BLaER1 treated with 17β-estradiol and CSF1 and Interleukin-3, amounts not matched to agents 10 nM and 100 nM (cell line): ENCODE measurements around the gene PDE6D.
A peak's percentile ranks its signal among the peaks of the same experiment; 100 is the strongest.
"Not testable (repeated sequence)": the region's sequence is repeated elsewhere in the genome, so short reads cannot be mapped to it uniquely, and the experiment has no call there.

Experiments
- H3K27ac ChIP-seq, 11 experiments: shearing (Covaris generic); formaldehyde crosslinking; 2 replicates each; pipeline ENCODE4 v1.8.1; 2022
- H3K27me3 ChIP-seq, 11 experiments: shearing (Covaris generic); formaldehyde crosslinking; 2 replicates each; pipeline ENCODE4 v1.8.1; 2022
- H3K36me3 ChIP-seq, 11 experiments: shearing (Covaris generic); formaldehyde crosslinking; 2 replicates each; pipeline ENCODE4 v1.8.1; 2022
- H3K4me1 ChIP-seq, 10 experiments: shearing (Covaris generic); formaldehyde crosslinking; 2 replicates each; pipeline ENCODE4 v1.8.1; 2022
- H3K4me2 ChIP-seq, 11 experiments: shearing (Covaris generic); formaldehyde crosslinking; 2 replicates each; pipeline ENCODE4 v1.8.1; 2022
- H3K4me3 ChIP-seq, 10 experiments: shearing (Covaris generic); formaldehyde crosslinking; 2 replicates each; pipeline ENCODE4 v1.8.1; 2022
- H3K9ac ChIP-seq, 11 experiments: shearing (Covaris generic); formaldehyde crosslinking; 2 replicates each; pipeline ENCODE4 v1.8.1; 2022
- H3K9me3 ChIP-seq, 11 experiments: shearing (Covaris generic); formaldehyde crosslinking; replicated peaks in 1 of 11; 2 replicates each; pipeline ENCODE4 v1.8.1; 2022
- H4K20me1 ChIP-seq, 11 experiments: shearing (Covaris generic); formaldehyde crosslinking; 2 replicates each; pipeline ENCODE4 v1.8.1; 2022
- Cebpa-rat ChIP-seq, 11 experiments: shearing (Covaris generic); IDR thresholded peaks; 2 replicates each; pipeline ENCODE4 v1.8.1; 2022

PDE6D gene

DNA sequence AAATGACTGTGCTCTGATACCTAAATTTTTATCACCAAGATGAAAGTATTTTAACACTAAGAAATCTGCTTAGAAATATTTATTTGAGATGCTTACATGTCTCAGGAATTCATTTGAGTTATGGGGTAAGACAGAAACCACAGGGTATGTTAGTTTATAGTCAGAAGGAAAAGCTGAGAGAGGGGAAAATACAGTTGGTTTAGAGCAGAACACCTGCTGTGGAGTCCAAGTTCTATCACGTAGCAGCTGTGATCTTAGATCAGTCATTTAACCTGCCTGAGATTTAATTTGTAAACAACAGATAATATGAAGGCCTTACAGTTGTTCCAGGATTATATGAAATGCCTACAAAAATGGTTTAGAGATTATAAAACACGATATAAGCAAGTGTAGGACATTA lies 29.0 kb downstream of the PDE6D start:
- H3K36me3 ChIP-seq: peaks cover 0 to 10% (median 0%) of the 10 kb centered on the region in 11 experiments; a peak in 4 of 22 replicates
- TF ChIP-seq Cebpa-rat (IDR thresholded peaks at IDR 0.05): no peak
- H3K27me3 ChIP-seq: no peaks in the 10 kb centered on the region
- peaks cover 15 to 46% (median 28%) of the 10 kb centered on the region in 10 experiments for H3K4me1 ChIP-seq
- H3K4me3 ChIP-seq: no peak overlapping the region
- H3K27ac ChIP-seq: no peak overlapping the region
- H3K4me2 ChIP-seq: peak overlapping the region in 1 of 11 experiments; percentile 17; a peak in 1 of 22 replicates
- H3K9ac ChIP-seq: no peak overlapping the region
- peaks cover 0 to 8% (median 0%) of the 10 kb centered on the region in 11 experiments; a peak in 5 of 22 replicates for H4K20me1 ChIP-seq
- H3K9me3 ChIP-seq: peaks cover 0 to 9% (median 0%) of the 10 kb centered on the region in 11 experiments; a peak in 3 of 22 replicates

DNA sequence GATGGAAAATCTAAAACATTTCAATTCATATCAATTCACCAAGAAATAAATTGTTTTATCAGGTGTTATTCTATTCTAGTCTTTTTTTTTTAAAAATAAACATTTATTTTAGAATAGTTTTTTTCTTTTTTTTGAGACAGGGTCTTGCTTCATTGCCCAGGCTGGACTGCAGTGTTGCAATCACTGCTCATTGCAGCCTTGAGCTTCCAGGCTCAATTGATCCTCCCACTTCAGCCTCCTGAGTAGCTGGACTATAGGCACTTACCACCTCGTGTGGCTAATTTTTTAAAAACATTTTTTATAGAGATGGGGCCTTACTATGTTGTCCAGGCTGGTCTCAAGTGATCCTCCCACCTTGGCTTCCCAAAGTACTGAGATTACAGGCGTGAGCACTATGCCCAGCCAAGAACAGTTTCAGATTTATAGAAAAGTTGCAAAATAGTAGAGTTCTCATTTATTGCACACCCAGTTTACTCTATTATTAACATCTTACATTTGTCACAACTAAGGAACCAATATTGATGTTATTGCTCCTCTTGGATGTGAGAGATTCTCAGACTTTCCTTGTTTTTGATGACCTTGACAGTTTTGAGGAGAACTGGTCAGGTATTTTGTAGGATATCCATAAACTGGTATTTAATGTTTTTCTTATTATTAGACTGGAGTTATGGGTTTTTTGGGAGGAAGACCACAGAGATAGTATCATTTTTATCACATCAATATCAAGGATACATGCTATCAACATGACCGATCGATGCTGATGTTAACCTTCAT lies 29.9 kb downstream of the PDE6D start:
- H3K27me3 ChIP-seq: no peaks in the 10 kb centered on the region
- H4K20me1 ChIP-seq: peaks cover 0 to 8% (median 0%) of the 10 kb centered on the region in 11 experiments; a peak in 5 of 22 replicates
- peaks cover 15 to 46% (median 28%) of the 10 kb centered on the region in 10 experiments for H3K4me1 ChIP-seq
- H3K9ac ChIP-seq: no peak overlapping the region
- H3K27ac ChIP-seq: no peak overlapping the region
- no peak overlapping the region for H3K4me2 ChIP-seq
- 0 out of 22 replicates have a peak, but pooled peaks of 1 of the 11 experiments have one; percentile 31 for TF ChIP-seq Cebpa-rat (IDR thresholded peaks at IDR 0.05)
- H3K9me3 ChIP-seq: peaks cover 0 to 9% (median 0%) of the 10 kb centered on the region in 11 experiments; a peak in 3 of 22 replicates
- no peak overlapping the region for H3K4me3 ChIP-seq
- peaks cover 0 to 7% (median 0%) of the 10 kb centered on the region in 11 experiments; a peak in 4 of 22 replicates for H3K36me3 ChIP-seq

DNA sequence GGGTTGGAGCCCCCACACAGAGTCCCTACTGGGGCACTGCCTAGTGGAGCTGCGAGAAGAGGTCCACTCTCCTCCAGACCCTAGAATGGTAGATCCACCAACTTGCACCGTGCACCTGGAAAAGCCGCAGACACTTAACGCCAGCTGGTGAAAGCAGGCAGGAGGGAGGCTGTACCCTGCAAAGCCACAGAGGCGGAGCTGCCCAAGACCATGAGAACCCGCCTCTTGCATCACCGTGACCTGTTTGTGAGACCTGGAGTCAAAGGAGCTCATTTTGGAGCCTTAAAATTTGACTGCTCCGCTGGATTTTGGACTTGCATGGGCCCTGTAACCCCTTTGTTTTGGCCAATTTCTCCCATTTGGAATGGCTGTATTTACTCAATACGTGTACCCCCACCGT lies 32.1 kb downstream of the PDE6D start:
- H3K9me3 ChIP-seq: not testable (repeated sequence)
- H3K4me1 ChIP-seq: peaks cover 15 to 46% (median 28%) of the 10 kb centered on the region in 10 experiments

DNA sequence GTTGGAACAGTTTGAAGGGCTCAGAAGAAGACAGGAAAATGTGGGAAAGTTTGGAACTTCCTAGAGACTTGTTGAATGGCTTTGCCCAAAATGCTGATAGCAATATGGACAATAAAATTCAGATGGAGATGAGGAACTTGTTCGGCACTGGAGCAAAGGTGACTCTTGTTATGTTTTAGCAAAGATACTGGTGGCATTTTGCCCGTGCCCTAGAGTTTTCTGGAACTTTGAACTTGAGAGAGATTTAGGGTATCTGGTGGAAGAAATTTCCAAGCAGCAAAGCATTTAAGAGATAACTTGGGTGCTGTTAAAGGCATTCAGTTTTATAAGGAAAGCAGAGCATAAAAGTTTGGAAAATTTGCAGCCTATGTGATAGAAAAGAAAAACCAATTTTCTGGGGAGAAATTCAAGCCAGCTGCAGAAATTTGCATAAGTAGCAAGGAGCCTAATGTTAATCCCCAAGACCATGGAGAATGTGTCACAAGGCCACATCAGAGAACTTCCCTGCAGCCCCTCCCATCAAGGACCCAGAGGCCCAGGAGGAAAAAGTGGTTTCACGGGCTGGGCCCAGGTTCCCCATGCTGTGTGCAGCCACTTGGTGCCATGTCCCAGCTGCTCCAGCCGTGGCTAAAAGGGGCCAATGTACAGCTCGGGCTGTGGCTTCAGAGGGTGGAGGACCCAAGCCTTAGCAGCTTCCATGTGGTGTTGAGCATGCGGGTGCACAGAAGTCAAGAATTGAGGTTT lies 32.8 kb downstream of the PDE6D start:
- H3K9me3 ChIP-seq, H4K20me1 ChIP-seq, H3K36me3 ChIP-seq, H3K27me3 ChIP-seq: not testable (repeated sequence)
- Histone ChIP-seq H3K4me1 (peaks cover 15 to 46% (median 28%) of the 10 kb centered on the region in 10 experiments), H3K4me3 (peak overlapping the region in 2 of 10 experiments; percentile 8 to 18; a peak in 1 of 20 replicates), H3K4me2 (peak overlapping the region; percentile 66 to 97 (median 80)), H3K9ac (peak overlapping the region in 4 of 11 experiments; percentile 28 to 51 (median 36); a peak in 5 of 22 replicates), H3K27ac (peak overlapping the region in 6 of 11 experiments; percentile 1 to 71 (median 60); a peak in 11 of 22 replicates)

More for the DNA sequence above, 32.1 kb downstream of the PDE6D start:
- Histone ChIP-seq H3K9ac (peak overlapping the region in 4 of 11 experiments; percentile 28 to 51 (median 36); a peak in 7 of 22 replicates), H3K4me3 (peak overlapping the region in 2 of 10 experiments; percentile 8 to 18; a peak in 2 of 20 replicates), H3K27ac (peak overlapping the region in 6 of 11 experiments; percentile 1 to 71 (median 60); a peak in 11 of 22 replicates), H3K4me2 (peak overlapping the region; percentile 66 to 97 (median 80))
- H3K36me3 ChIP-seq, H4K20me1 ChIP-seq, H3K27me3 ChIP-seq: not testable (repeated sequence)
- TF ChIP-seq Cebpa-rat (IDR thresholded peaks at IDR 0.05): peak in 4 of 11 experiments; percentile 29 to 73 (median 42); a peak in 4 of 22 replicates

DNA sequence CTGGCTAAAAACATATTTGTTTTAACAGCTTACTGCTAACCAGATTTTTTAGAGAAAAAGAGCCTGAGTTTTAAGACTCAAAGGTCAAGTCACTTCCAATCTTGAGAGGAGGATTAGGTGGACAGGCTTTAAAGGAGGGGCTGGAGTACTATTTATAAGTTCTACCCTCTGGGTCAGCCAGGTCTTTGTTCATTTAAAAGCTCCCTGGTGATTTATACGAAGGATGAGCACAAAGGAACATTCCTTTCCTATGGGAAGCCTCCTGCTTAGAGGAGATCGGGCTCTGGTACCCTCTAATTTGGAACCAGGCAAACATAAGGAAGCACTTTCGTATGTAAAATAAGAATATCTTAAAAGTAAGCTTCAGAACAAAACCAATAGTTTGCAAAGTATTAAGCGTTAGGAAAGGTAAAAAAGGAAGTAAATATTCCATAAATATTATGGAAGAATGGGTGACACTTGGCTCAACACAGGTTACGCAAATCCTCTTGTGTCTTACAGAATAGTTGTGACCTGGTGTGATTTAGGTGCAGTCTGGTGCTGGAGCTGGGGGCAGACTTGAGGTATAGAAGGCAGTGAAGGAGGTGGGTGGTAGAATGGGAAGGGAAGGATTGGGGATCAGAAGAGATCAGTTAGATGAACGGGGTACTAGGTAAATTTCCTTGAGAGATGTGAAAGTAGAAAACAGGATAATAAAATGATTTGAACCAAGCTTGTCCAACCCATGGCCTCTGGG lies 35.6 kb downstream of the PDE6D start:
- Histone ChIP-seq H3K9me3 (peaks cover 0 to 7% (median 0%) of the 10 kb centered on the region in 11 experiments; a peak in 3 of 22 replicates), H3K9ac (no peak overlapping the region), H3K36me3 (peaks cover 0 to 4% (median 0%) of the 10 kb centered on the region in 11 experiments; a peak in 1 of 22 replicates), H3K27ac (no peak overlapping the region), H3K27me3 (no peaks in the 10 kb centered on the region), H4K20me1 (peaks cover 0 to 8% (median 0%) of the 10 kb centered on the region in 11 experiments; a peak in 5 of 22 replicates), H3K4me1 (peaks cover 15 to 32% (median 26%) of the 10 kb centered on the region in 10 experiments), H3K4me2 (no peak overlapping the region), H3K4me3 (no peak overlapping the region)
- TF ChIP-seq Cebpa-rat (IDR thresholded peaks at IDR 0.05): no peak

DNA sequence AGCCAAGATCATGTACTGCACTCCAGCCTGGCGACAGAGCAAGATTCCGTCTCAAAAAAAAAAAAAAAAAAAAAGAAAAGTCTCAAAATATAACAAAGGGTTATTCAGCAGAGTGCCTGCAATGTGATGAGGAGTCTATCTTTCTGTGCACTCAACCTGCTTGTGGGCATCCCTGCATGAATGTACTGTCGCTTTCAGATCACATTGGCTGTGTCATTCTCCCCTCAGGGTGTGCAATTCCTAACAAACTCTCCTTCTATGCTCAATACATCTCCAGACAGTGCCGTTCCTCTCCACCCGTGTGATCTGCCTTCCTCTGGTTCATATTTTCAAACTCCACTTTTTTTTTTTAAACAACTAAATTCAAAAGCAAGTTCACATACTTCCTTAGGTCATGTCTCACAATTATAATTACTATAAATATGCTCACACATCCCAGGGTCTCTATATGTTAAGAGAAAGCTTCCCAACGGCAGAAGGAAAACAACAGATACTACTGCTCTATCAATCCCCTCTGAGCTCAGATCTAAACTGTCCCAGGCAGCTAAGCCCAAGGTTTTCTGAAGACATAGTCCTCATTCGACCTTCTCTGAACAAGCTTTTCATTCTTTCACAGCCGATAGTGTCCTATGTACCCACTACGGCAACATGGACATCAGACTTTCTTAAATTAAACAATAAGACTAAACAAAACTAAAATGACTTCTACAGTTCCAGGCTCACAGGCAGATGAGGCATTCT lies 37.5 kb downstream of the PDE6D start:
- Histone ChIP-seq H3K36me3 (peaks cover 4 to 19% (median 12%) of the 10 kb centered on the region in 11 experiments; a peak in 18 of 22 replicates), H3K9ac (no peak overlapping the region), H3K4me2 (no peak overlapping the region), H3K27me3 (no peaks in the 10 kb centered on the region), H4K20me1 (peaks cover 0 to 4% (median 0%) of the 10 kb centered on the region in 11 experiments; a peak in 5 of 22 replicates), H3K27ac (no peak overlapping the region), H3K9me3 (no peaks in the 10 kb centered on the region), H3K4me3 (no peak overlapping the region), H3K4me1 (peaks cover 3 to 13% (median 10%) of the 10 kb centered on the region in 10 experiments)
- TF ChIP-seq Cebpa-rat (IDR thresholded peaks at IDR 0.05): no peak

DNA sequence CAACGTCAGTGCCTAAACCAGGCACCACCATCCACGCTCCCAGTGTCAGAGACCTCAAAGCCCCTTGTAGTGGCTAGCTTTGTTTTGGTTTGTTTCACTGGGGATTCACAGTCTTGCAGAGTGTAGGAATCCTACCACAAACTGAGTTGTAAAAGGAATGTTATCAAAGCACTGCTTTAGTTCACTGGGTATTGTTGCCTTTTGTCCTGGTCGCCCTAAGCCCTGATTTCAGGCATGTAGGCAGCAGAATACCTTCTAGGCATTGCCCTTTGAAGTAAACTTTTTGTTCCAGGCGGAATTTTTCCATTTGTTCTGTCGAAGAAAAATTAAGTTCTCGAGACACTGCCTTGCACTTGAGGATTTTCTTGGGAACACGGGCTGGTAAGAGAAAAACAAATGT lies 43.3 kb downstream of the PDE6D start:
- H3K27ac ChIP-seq: no peak overlapping the region
- TF ChIP-seq Cebpa-rat (IDR thresholded peaks at IDR 0.05): no peak
- H4K20me1 ChIP-seq: no peaks in the 10 kb centered on the region

DNA sequence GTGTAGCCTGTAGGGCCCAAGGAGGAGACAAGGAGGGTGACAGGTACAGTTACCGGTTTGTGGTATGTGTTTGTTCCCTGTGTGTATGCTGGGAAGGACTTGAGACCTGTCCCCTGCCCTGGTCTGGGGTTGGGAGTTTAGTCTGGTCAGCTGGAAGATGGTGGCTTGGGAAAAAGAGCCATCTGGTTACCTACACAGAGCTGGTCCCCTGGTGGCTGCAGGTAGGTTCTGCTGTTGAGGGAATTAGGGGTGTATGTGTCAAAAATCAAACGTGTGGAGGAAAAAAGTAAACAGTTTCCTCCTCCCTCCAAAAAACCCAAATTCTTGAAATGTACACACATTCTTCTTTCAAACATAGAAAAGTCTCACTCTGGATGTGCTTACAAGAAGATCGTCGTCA lies 48.5 kb downstream of the PDE6D start:
- peaks cover 48 to 74% (median 65%) of the 10 kb centered on the region in 11 experiments for H3K36me3 ChIP-seq
- no peak overlapping the region for H3K27ac ChIP-seq
- H4K20me1 ChIP-seq: no peaks in the 10 kb centered on the region
- H3K4me3 ChIP-seq: no peak overlapping the region
- no peak overlapping the region for H3K9ac ChIP-seq
- TF ChIP-seq Cebpa-rat (IDR thresholded peaks at IDR 0.05): no peak
- H3K9me3 ChIP-seq: no peaks in the 10 kb centered on the region
- no peak overlapping the region for H3K4me2 ChIP-seq
- no peaks in the 10 kb centered on the region for H3K27me3 ChIP-seq
- no peaks in the 10 kb centered on the region for H3K4me1 ChIP-seq

More for the DNA sequence above, 43.3 kb downstream of the PDE6D start:
- Histone ChIP-seq H3K9me3 (no peaks in the 10 kb centered on the region), H3K4me1 (no peaks in the 10 kb centered on the region), H3K9ac (no peak overlapping the region), H3K36me3 (peaks cover 40 to 74% (median 57%) of the 10 kb centered on the region in 11 experiments), H3K4me2 (no peak overlapping the region), H3K4me3 (no peak overlapping the region), H3K27me3 (no peaks in the 10 kb centered on the region)
